AG20443 (cell line): ENCODE measurements around the gene FOXB1.

Experiments used
- DNase-seq: peaks from one replicate; pipeline ENCODE4 v3.0.0; 2012; ENCODE audit warnings: low spot score, mixed read lengths

FOXB1 gene

GRCh38 chr15:60004009-60004845 lies at the start of gene FOXB1:
Gene FOXB1 (plus strand): TSS chr15:60004311. CDS start chr15:60004964, 653 bp downstream.
- no peak for DNase-seq

DNA sequence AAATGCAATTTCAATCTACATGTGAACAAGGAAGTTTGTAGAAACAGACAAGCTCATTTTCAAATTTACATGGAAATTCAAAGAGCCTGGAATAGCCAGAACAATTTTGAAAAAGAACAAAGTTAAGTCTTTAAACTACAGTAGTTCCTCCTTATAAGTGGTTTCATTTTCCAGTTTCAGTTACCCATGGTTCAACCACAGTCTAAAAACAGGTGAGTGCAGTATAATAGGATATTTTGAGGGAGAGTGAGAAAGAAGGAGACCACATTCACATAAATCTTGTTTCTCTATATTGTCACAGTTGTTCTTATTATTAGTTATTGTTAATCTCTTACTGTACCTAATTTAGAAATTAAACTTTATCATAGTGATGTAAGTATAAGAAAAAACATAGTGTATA lies 45.8 kb upstream of the FOXB1 start:
- DNase-seq, result no peak

- DNase-seq, result no peak
Measured at GRCh38 chr15:59960318-59960717, 43.8 kb upstream of the FOXB1 start.

- no peak for DNase-seq
Measured at GRCh38 chr15:59963322-59963721, 40.8 kb upstream of the FOXB1 start.

DNA sequence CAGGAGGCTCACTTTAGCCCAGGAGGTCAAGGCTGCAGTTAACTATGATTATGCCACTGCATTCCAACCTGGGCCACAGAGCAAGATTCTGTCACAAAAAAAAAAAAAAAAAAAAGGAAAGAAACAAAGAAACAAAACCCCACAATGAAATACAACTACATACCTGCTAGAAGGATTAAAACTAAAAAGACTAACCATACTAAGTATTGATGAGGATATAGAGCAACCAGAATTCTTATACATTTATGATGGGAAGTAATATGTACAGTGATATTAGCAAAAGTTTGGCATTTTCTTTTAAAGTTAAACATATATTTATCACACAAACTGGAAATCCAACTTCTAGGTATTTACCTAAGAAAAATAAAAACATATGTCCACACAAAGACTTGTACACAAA lies 40.2 kb upstream of the FOXB1 start:
- DNase-seq, result no peak

DNA sequence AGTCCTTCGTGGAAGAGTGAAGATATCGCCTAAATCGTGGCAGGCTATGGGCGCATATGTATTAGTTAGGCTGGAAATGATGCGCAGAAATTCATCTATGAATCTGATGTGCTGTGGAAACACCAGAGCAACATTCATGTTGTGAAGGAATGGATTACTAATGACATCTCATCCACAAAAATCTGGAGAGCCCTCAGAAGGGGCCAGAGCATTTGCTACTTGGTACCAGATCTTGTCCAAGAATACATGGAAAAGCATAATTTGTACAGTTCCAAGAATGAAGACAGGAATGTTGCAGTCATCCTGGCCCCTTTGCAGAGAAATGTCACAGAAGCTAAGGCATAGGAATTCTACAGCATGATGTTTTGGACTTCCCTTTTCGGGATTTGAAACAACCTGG lies 38.4 kb upstream of the FOXB1 start:
- no peak for DNase-seq

- no peak for DNase-seq
Measured at GRCh38 chr15:59966262-59966661, 37.8 kb upstream of the FOXB1 start.

- no peak for DNase-seq
Measured at GRCh38 chr15:59968314-59968713, 35.8 kb upstream of the FOXB1 start.

- DNase-seq, result no peak
Measured at GRCh38 chr15:59972241-59972640, 31.9 kb upstream of the FOXB1 start.

GRCh38 chr15:59976480-59977271 lies 27.4 kb upstream of the FOXB1 start:
- DNase-seq, result no peak

DNA sequence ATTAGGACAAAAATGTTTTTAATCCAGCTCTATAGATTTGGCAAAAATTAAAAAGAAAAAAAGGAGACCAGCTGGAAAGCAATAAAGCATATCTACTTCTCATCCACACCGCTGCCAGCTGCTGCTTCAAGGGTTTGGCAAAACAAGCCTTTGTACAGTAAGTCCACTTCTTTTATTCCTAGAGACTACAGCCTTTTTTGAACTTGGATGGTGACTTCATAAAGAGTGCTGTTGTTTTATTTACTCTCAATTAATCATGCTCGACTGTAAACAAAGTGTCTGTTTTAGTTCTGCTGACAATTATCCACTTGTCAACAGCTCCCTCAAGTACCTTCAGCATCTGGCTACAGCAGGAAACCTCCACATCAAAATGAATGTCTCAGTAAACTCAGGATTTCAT lies 12.3 kb upstream of the FOXB1 start:
- no peak for DNase-seq

GRCh38 chr15:59993041-59993750 lies 10.9 kb upstream of the FOXB1 start:
- DNase-seq, result no peak

- no peak for DNase-seq
Measured at GRCh38 chr15:59993950-59994401, 10.1 kb upstream of the FOXB1 start.

DNA sequence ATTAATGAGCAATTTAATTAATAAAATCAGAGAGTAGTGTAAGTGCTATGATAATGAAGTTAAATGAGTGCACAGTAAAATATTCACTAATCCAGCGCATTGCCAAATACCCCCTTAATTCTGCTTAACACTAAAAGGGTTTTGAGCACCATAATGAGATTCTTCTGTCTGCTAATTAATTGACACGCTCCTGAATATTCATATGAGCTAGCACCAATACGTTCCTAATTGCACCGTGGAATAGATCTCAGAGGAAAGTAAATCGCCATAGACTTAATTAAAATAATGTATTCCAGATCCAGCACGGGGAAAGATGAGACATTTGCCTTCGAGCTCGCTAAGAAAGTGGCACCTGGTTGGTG lies 9.6 kb upstream of the FOXB1 start:
- no peak for DNase-seq

GRCh38 chr15:59994888-59995557 lies 9.1 kb upstream of the FOXB1 start:
- no peak for DNase-seq

DNA sequence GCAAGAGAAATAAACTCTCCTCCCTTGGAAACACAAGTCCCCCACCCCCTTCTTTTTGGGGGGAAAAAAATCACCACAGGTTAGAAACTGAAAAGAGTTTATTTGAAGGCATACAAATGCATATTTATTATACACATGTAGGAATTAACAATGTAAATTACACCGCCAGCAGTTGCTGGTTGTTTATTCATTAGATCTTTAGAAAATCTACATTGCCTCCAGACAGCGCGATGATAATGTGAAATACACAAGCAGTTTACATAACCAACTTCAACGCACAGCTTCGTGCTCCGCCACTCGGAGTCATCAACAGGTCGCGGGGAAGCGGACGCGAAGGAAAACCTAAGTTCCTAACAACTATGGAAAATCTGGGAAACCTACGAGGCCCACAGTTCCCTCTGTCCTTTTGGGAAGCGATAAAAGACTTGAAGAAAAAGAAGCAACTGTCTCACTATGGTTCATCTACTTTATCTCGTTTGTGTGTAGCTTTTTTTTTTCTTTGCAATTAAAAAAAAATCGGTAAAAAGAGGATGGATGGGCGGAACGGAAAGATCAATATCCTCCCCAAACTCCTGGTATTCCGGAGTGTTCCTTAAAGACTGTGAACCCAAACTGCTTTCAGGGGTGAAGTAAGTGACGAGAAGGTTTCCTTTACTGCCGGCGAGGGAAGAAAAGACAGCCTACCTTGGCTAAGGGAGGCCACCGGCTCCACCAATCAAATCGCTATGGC lies 8.4 kb upstream of the FOXB1 start:
- no peak for DNase-seq

GRCh38 chr15:59996298-59997041 lies 7.6 kb upstream of the FOXB1 start:
- DNase-seq, result no peak

- no peak for DNase-seq
Measured at GRCh38 chr15:59997070-59997701, 6.9 kb upstream of the FOXB1 start.

DNA sequence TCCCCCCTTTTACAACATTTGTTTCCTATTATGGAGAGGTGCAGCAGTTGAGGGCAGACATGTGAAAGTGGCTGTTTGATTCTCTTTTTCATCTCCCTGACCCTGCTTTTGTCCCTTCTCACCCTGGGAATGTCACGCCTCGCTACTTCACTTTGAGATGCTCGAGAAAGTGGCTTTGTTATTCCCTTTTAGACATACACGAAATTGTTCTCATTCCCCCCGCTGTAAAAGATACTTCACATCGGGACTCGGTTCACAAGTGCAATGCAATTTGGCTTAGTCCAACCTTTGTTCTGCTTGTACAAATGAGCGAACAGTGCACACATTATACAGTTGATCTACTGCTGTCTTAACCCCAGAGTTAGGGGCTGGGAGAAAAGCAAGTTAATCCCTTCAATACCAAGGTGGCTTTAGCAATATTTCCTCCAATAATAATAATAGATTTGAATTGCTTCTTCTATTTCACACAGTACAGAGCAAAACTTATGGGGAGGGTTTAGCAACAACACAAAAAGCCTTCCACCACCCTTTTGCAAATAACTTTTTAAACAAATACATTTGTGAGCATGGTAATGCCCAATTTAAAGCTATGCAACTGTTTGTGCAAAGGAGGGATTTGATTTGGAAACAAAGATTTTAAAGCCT lies 5.7 kb upstream of the FOXB1 start:
- DNase-seq, result no peak
